ENCODE data around the gene TTLL11. TPM values are rescaled to one million over a fixed set of nuclear protein-coding genes. Genes with fewer than 3 reads are reported as not detected.

Gene TTLL11
- total RNA-seq, 4 donors from 2014 or later: 7.9 to 14.4 (median 9.7) TPM

DNA sequence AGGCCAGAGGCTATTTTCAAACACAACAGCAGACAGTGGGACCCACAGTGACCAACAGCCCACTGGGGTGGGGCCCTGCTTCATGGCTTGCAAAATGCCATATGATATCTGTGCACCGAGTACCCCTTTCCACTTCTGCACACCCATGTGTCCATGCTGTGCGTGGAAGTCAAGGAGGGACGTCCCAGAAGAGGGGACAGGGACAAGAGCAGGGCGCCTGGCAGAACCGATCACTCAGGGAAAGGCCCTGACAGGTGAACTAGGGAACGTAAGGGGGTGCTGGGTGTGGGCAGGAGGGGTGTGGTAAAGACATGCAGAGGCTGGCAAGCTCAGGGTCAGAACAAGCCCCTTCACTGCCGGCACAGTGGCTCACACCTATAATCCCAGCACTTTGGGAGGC is 7.6 kb upstream of the TTLL11 start:
- no peaks in the 10 kb centered on the region for H3K36me3 ChIP-seq
- no peaks in the 10 kb centered on the region for H3K4me1 ChIP-seq
- H3K9me3 ChIP-seq: no peaks in the 10 kb centered on the region
- 93% methylated on average over 7 of the region's 7 CpGs for WGBS, 2 donors
- no peak for DNase-seq
- H3K4me3 ChIP-seq (replicated peaks in 1 of 3): no peak overlapping the region
- no peaks in the 10 kb centered on the region for H3K27me3 ChIP-seq
- H3K27ac ChIP-seq: no peak overlapping the region
- intact Hi-C loops (cut with DNase I): no loop called here
- TF ChIP-seq POLR2A (IDR thresholded peaks at IDR 0.05) (no peak), CTCF (IDR thresholded peaks at IDR 0.05) (no peak)

DNA sequence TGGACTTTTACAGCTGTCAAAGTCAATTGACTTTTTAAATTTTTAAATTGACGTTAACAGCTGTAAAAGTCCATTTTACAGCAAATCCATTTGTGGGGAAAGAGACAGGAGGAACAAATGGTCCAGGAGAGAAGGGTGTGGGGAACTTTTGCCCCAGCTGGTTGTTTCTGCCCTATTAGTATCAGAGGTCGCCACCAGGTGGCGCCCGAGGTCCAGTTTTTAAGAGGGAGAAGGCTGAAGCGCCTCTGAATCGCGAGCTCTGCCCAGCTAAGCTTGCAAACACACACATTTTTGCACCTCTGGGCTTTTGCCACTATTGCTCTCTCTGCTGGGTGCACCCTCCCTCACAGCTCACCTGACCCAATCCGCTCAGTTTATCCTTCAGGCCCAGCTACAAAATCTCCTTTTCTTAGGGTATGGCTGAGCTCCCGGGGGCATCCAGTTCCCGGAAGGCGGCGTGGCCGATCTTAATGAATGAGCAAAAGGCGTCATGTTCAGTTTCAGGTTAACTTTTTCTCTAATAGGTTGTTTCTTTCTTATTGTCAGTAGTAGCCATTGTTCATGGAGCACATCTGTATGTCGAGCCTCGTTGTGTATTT is 6.3 kb upstream of the TTLL11 start:
- TF ChIP-seq POLR2A (IDR thresholded peaks at IDR 0.05) (no peak), CTCF (IDR thresholded peaks at IDR 0.05) (peak; percentile 57 to 86 (median 70))
- Histone ChIP-seq H3K4me1 (peaks cover 0 to 5% of the 10 kb centered on the region in 2 donors), H3K36me3 (no peaks in the 10 kb centered on the region), H3K9me3 (no peaks in the 10 kb centered on the region), H3K4me3 (replicated peaks in 1 of 3) (no peak overlapping the region), H3K27ac (no peak overlapping the region), H3K27me3 (no peaks in the 10 kb centered on the region)
- intact Hi-C loops (cut with DNase I): no loop called here
- peak; percentile 79 to 89 for DNase-seq
- 39 to 44% methylated on average over 16 of the region's 16 CpGs for WGBS, 2 donors

- intact Hi-C loops (cut with DNase I): no loop called here
- Histone ChIP-seq H3K4me1 (peaks cover 4 to 9% of the 10 kb centered on the region in 2 donors), H3K27me3 (no peaks in the 10 kb centered on the region), H3K27ac (no peak overlapping the region), H3K36me3 (no peaks in the 10 kb centered on the region), H3K4me3 (replicated peaks in 1 of 3) (no peak overlapping the region), H3K9me3 (no peaks in the 10 kb centered on the region)
- TF ChIP-seq POLR2A (IDR thresholded peaks at IDR 0.05) (no peak), CTCF (IDR thresholded peaks at IDR 0.05) (no peak)
- WGBS, 2 donors: 76 to 80% methylated on average over 8 of the region's 8 CpGs
- DNase-seq: no peak
Observed at GRCh38 chr9:122097679-122098315, 4.7 kb upstream of the TTLL11 start.

DNA sequence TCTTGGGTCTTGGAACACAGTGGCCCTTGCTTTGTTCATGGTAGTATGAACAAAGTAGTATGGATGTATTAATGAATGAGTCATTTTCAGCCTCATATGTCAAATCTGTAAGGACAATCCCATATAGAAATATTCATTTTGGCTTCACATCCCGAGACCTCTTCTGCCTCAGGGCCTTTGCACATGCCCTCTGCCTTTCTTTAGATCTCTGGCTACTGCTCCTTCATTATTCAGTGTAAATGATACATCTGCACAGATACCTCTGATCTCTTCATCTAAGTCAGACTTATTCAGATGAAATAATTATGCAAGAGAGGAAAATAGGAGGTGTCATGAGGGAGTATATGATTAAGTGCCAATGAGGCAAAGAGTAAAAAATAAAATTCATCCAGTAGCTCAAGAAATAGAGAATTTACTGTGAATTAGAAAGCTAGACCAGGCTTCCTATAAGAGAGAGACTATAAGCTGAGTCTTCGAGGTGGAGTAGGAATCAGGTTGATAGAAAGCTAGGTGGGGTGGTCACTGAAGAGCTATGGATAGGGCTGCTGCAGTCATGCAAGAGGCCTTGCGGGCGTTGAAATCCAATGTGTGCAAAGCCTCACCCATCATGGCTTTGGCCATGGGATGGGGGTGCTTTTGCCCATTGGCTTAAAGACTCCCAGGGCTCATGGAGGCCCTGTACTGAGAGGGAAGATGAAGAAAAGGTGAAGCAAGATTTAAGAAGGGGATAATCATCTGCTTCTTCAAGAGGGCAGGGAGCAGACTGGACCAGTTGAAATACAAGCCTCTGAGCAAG is 3.7 kb upstream of the TTLL11 start:
- peaks cover 13 to 17% of the 10 kb centered on the region in 2 donors for H3K4me1 ChIP-seq
- H3K9me3 ChIP-seq: no peaks in the 10 kb centered on the region
- DNase-seq: no peak
- no peak overlapping the region for H3K4me3 ChIP-seq (replicated peaks in 1 of 3)
- TF ChIP-seq CTCF (IDR thresholded peaks at IDR 0.05) (no peak), POLR2A (IDR thresholded peaks at IDR 0.05) (no peak)
- no peaks in the 10 kb centered on the region for H3K36me3 ChIP-seq
- H3K27ac ChIP-seq: no peak overlapping the region
- H3K27me3 ChIP-seq: no peaks in the 10 kb centered on the region
- 66 to 89% methylated on average over 4 of the region's 4 CpGs for WGBS, 2 donors
- intact Hi-C loops (cut with DNase I): no loop called here
